Measurements from ENCODE around the gene TLR1.

DNA sequence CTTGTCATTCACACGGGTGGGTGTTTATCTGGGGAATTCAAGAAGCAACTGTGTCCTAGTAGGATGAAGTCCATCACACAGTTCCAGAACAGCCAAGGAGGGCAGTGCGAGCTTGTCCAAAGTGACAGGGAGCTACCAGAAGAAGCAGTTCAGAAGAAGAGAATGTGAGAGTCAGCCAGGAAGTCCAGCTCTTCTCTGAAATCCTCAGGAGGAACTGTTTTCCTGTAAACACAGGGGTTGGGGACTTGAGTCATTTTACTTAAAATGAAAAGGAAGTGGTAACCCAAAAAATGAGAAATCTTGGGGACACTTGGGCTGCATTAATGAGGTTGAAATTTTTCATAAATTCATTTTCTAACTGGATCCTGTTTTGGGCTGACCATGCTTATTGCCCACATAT lies 13.6 kb downstream of the TLR1 start:
- TF ChIP-seq, protein P1, sequence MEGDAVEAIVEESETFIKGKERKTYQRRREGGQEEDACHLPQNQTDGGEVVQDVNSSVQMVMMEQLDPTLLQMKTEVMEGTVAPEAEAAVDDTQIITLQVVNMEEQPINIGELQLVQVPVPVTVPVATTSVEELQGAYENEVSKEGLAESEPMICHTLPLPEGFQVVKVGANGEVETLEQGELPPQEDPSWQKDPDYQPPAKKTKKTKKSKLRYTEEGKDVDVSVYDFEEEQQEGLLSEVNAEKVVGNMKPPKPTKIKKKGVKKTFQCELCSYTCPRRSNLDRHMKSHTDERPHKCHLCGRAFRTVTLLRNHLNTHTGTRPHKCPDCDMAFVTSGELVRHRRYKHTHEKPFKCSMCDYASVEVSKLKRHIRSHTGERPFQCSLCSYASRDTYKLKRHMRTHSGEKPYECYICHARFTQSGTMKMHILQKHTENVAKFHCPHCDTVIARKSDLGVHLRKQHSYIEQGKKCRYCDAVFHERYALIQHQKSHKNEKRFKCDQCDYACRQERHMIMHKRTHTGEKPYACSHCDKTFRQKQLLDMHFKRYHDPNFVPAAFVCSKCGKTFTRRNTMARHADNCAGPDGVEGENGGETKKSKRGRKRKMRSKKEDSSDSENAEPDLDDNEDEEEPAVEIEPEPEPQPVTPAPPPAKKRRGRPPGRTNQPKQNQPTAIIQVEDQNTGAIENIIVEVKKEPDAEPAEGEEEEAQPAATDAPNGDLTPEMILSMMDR (IDR thresholded peaks at IDR 0.05; ENCODE audit: borderline replicate concordance, extremely low read depth, low read length, poor library complexity, severe bottlenecking), result no peak
- TF ChIP-seq EZH2 (IDR thresholded peaks at IDR 0.05; ENCODE audit: borderline replicate concordance, low read depth, low read length, severe bottlenecking), result no peak

Data from DND-41 (cell line).